Subcutaneous adipose tissue (tissue), 4 donors: ENCODE results near the gene MYO1A. TPM values are rescaled to one million over a fixed set of nuclear protein-coding genes. Genes with fewer than 3 reads are reported as not detected.

Experiments used
- total RNA-seq, 4 donors: library from RNA; depleted of rRNA; stranded (reverse); fragments of >200 nt; gene quantifications; one replicate each; pipeline ENCODE4 v1.1.0, GENCODE V29; 2016
- TF ChIP-seq, protein P1 (sequence below): fragments of 450-650 bp; IDR thresholded peaks from one replicate; pipeline ENCODE4 v1.5.1; 2016; ENCODE audit warnings: low read depth, mild to moderate bottlenecking, control low read depth, antibody characterized with exemption, moderate library complexity

MYO1A gene
- total RNA-seq, 4 donors from 2014 or later = 0.33 to 1.1 (median 0.51) TPM; not detected in 1

GRCh38 chr12:56991319-56992246 is 58.3 kb downstream of the MYO1A start:
- TF ChIP-seq, protein P1, sequence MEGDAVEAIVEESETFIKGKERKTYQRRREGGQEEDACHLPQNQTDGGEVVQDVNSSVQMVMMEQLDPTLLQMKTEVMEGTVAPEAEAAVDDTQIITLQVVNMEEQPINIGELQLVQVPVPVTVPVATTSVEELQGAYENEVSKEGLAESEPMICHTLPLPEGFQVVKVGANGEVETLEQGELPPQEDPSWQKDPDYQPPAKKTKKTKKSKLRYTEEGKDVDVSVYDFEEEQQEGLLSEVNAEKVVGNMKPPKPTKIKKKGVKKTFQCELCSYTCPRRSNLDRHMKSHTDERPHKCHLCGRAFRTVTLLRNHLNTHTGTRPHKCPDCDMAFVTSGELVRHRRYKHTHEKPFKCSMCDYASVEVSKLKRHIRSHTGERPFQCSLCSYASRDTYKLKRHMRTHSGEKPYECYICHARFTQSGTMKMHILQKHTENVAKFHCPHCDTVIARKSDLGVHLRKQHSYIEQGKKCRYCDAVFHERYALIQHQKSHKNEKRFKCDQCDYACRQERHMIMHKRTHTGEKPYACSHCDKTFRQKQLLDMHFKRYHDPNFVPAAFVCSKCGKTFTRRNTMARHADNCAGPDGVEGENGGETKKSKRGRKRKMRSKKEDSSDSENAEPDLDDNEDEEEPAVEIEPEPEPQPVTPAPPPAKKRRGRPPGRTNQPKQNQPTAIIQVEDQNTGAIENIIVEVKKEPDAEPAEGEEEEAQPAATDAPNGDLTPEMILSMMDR = no peak

DNA sequence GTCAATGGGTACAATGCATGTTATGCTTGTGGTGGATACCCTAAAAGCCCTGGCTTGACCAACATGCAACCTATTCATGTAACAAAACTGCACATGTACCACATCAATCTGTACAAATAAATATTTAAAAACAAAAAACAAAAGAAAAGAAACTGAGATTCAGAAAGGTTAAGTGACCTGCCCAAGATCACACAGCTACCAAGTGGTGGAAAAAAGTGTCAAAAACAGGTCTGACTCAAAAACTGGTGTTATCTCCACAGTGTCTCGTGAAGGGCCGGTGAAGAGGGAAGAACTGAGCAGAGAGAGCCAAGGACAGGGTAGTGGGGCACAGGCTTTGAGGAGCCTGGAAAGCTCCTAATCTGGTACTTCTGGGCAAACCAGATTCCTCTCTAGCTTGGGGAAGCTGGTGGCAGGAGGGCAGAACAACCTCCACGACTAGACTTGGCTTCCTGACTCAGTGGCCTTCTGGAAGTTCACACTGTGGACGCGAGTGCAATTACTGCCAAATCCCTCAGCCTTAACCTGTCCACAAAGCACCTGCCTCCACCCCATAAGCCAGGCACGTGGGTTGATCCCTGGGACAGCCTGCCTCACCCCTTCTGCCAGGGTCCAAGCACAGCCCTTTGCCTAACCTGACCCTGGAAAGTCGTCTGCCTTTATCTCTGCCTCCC is 59.1 kb downstream of the MYO1A start:
- TF ChIP-seq, protein P1 = no peak

- TF ChIP-seq, protein P1 = no peak
Measured at GRCh38 chr12:56989861-56990610, 59.9 kb downstream of the MYO1A start.

- TF ChIP-seq, protein P1 = no peak
Measured at GRCh38 chr12:56988207-56988739, 61.7 kb downstream of the MYO1A start.

DNA sequence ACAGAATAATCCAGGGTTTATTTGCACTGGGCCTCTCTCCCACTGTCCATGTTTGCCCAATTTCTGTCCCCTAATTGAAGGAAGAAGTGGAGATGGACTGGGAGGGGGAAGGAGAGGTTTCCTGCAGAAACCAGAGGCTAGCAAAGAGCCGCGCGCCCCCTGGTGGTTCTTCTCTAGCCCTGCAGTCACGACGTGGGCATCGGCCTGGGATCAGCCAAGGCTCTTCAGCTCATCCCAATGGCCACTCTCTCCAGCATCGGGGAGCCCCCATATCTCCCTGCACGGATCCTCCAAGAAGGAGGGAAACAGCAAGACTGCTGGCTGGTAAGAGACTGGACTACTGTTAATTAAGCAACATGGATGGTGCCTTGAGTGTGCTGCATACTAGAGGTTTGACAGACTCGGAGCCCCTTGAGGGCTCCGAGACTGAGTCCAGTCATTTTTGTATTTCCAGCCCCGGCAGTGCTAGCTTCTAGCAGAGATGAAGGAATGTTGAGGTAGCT is 62.3 kb downstream of the MYO1A start:
- TF ChIP-seq, protein P1 = no peak

- TF ChIP-seq, protein P1 = no peak
Measured at GRCh38 chr12:56987011-56987410, 62.9 kb downstream of the MYO1A start.
